Kidney (tissue), 14 donors: ENCODE data around the gene DROSHA. TPM values are rescaled to one million over a fixed set of nuclear protein-coding genes. Genes with fewer than 3 reads are reported as not detected.

Experiments used
- DNase-seq, 5 donors: peaks; one replicate each; pipeline ENCODE4 v3.0.0-alpha.2; 2013 to 2020
- FAIRE-seq: peaks from 2 replicates; lab custom pipeline; 2012; peaks lifted over from hg19 to GRCh38; lab: Jason Lieb, UNC
- H3K27ac ChIP-seq, 2 donors: one replicate each; pipeline ENCODE4 v1.7.0; 2013; ENCODE audit warnings: low read depth in 2 of 2, low read length in 2 of 2, inconsistent platforms in 1 of 2
- H3K27me3 ChIP-seq: one replicate; pipeline ENCODE4 v1.7.1; 2013; ENCODE audit warnings: low read length, inconsistent platforms; ENCODE audit not compliant: control insufficient read depth, insufficient read depth
- H3K36me3 ChIP-seq, 3 donors: one replicate each; pipeline versions ENCODE4 v1.7.0 to v1.7.1; 2013; ENCODE audit warnings: low read length in 3 of 3, control low read depth in 1 of 3, inconsistent platforms in 1 of 3; ENCODE audit not compliant: insufficient read depth in 3 of 3, control insufficient read depth in 2 of 3
- H3K4me1 ChIP-seq, 3 donors: one replicate each; pipeline versions ENCODE4 v1.7.0 to v1.7.1; 2013; ENCODE audit warnings: low read length in 3 of 3, inconsistent platforms in 1 of 3, low read depth in 1 of 3; ENCODE audit not compliant: control insufficient read depth in 2 of 3, insufficient read depth in 2 of 3
- H3K4me3 ChIP-seq, 3 donors: one replicate each; pipeline versions ENCODE4 v1.7.0 to v1.8.1; 2013; ENCODE audit warnings: low read length in 3 of 3, control low read depth in 1 of 3, inconsistent platforms in 1 of 3
- H3K9ac ChIP-seq, 3 donors: one replicate each; pipeline versions ENCODE4 v1.7.0 to v1.7.1; 2013; ENCODE audit warnings: low read length in 3 of 3, control low read depth in 1 of 3, inconsistent platforms in 1 of 3
- H3K9me3 ChIP-seq, 3 donors: one replicate each; pipeline versions ENCODE4 v1.7.0 to v1.7.1; 2013; ENCODE audit warnings: low read length in 3 of 3, control low read depth in 1 of 3, inconsistent platforms in 1 of 3; ENCODE audit not compliant: control insufficient read depth in 2 of 3, insufficient read depth in 1 of 3
- intact Hi-C: fragments of 100-400 bp; cut with DNase I; formaldehyde crosslinking; loops from one replicate; pipeline ENCODE4 v1.11.1; 2022
- polyA plus RNA-seq: library from polyadenylated mRNA; stranded (reverse); fragments of 350-450 nt; fragmentation: Illumina TruSeq; extraction: RNeasy Lipid Tissue Mini Kit (QIAGEN cat#74804); gene quantifications from one replicate; pipeline ENCODE4 v1.2.3, GENCODE V29; 2014; ENCODE audit warnings: low read depth, low replicate concordance; ENCODE audit not compliant: insufficient read depth
- total RNA-seq: library from RNA; stranded (reverse); fragmentation: NEBNext Ultra II Directional; extraction: Animal tissue kit (Norgen Biotek cat#: 25700); gene quantifications from one replicate; pipeline ENCODE4 v1.2.1, GENCODE V29; 2021
- TF ChIP-seq, protein P1 (sequence below): IDR thresholded peaks from 3 replicates; pipeline ENCODE4 v1.5.1; 2012; ENCODE audit warnings: mild to moderate bottlenecking, moderate library complexity, borderline replicate concordance; ENCODE audit not compliant: insufficient read depth; ENCODE audit errors: extremely low read depth
- donor health status: control.
- donor health status: control.
- donor health status: control.
- donor health status: control.
- donor health status: control.
- donor health status: DM: yes; HTN: yes; CAD: no.
- donor health status: Normal renal cell carcinoma (clear cell type).

Gene DROSHA
- total and polyA plus RNA-seq, 2 donors from 2014 or later = 39.9 to 51.6 TPM

DNA sequence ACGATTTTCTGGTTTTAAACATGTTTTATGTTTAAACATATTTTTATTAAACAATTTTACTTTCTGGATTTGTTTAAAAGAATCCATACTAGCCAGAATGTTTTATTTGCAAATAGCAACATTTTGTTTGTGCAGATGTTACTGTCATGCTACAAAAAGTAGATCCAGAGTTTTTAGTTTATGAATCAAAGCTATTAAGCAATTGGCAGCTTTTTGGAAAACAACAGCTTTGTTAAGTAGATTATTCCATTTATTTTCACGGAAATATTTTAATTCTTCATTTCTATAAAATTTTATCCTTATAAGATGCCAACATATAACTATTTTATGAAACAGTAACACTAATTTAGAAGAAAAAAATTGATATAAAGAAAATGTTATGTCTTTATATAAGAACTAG is 60.9 kb downstream of the DROSHA start:
- Histone ChIP-seq H3K9ac (no peak overlapping the region), H3K4me1 (no peaks in the 10 kb centered on the region), H3K27ac (no peak overlapping the region), H3K36me3 (peaks cover 3 to 19% (median 6%) of the 10 kb centered on the region in 3 donors), H3K27me3 (no peaks in the 10 kb centered on the region), H3K4me3 (no peak overlapping the region), H3K9me3 (no peaks in the 10 kb centered on the region)
- TF ChIP-seq, protein P1, sequence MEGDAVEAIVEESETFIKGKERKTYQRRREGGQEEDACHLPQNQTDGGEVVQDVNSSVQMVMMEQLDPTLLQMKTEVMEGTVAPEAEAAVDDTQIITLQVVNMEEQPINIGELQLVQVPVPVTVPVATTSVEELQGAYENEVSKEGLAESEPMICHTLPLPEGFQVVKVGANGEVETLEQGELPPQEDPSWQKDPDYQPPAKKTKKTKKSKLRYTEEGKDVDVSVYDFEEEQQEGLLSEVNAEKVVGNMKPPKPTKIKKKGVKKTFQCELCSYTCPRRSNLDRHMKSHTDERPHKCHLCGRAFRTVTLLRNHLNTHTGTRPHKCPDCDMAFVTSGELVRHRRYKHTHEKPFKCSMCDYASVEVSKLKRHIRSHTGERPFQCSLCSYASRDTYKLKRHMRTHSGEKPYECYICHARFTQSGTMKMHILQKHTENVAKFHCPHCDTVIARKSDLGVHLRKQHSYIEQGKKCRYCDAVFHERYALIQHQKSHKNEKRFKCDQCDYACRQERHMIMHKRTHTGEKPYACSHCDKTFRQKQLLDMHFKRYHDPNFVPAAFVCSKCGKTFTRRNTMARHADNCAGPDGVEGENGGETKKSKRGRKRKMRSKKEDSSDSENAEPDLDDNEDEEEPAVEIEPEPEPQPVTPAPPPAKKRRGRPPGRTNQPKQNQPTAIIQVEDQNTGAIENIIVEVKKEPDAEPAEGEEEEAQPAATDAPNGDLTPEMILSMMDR = no peak
- FAIRE-seq (peak; percentile 95), DNase-seq (no peak)
- intact Hi-C loops = no loop called here

DNA sequence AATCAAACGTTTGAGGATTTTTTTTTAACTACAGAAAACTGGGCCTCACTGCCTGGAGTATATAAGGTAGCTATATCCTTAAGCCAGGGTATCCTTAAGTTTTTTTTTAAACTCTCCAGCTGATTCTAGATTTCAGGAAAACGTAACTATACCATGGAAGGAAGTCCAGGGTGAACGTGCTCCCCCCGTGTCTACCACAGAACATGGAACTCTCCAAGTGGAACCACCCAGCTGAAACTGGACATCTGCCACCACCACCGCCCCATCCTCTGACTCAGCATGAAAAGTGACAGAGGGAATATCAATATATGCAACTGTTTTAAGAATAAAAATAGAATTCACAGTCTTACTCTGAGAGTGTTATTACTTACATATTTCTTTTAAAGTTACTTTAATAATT is 61.3 kb downstream of the DROSHA start:
- intact Hi-C loops = no loop called here
- Histone ChIP-seq H3K36me3 (peaks cover 5 to 19% (median 6%) of the 10 kb centered on the region in 3 donors), H3K9me3 (no peaks in the 10 kb centered on the region), H3K4me1 (no peaks in the 10 kb centered on the region), H3K27me3 (no peaks in the 10 kb centered on the region), H3K27ac (no peak overlapping the region), H3K4me3 (no peak overlapping the region), H3K9ac (no peak overlapping the region)
- TF ChIP-seq, protein P1 = no peak
- no peak for FAIRE-seq
- DNase-seq = peak in 1 of 5 donors; percentile 70

DNA sequence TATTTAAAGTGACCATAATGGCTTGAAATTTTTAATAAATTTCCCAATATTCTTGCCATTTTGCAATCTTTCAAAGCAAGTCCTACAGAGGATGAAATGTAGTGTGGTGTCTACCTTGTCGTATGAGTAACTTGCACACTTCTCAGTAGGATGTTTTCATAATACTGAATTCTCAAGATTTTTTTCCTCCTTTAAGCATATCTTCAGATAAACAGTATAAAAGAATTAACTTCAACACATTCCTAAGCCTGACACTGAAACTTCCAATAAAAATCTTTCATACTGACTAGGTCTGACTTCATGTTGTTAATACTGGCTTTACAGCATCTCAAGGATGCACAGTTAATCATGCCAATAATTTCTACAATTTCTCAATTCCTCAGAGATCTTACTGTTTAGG is 62.0 kb downstream of the DROSHA start:
- TF ChIP-seq, protein P1 = no peak
- H3K27me3 ChIP-seq = no peaks in the 10 kb centered on the region
- DNase-seq = no peak
- H3K9ac ChIP-seq = no peak overlapping the region
- peaks cover 5 to 19% (median 9%) of the 10 kb centered on the region in 3 donors for H3K36me3 ChIP-seq
- no peak overlapping the region for H3K4me3 ChIP-seq
- no peak overlapping the region for H3K27ac ChIP-seq
- intact Hi-C loops = no loop called here
- no peak for FAIRE-seq
- no peaks in the 10 kb centered on the region for H3K4me1 ChIP-seq
- no peaks in the 10 kb centered on the region for H3K9me3 ChIP-seq

DNA sequence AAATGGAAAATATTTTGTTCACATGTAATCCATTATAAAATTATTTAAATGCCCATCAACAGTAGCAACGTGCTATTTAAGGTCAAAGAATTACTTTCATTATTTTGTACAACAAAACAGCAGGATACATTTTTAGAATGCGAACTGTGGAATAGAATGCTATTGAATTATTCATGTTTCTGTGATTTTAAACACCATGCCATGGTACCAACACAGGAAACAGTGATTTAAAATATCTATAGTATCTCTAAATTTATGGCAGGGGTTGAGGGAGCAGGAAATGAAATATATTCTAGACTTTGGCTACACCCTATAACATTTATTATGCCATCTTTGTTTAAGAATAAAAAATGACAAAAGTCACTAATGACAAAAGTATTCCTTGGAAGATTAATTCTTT is 62.4 kb downstream of the DROSHA start:
- Histone ChIP-seq H3K36me3 (peaks cover 5 to 19% (median 7%) of the 10 kb centered on the region in 3 donors), H3K9ac (no peak overlapping the region), H3K27ac (no peak overlapping the region), H3K9me3 (no peaks in the 10 kb centered on the region), H3K4me1 (no peaks in the 10 kb centered on the region), H3K4me3 (no peak overlapping the region), H3K27me3 (no peaks in the 10 kb centered on the region)
- intact Hi-C loops = no loop called here
- FAIRE-seq (no peak), DNase-seq (no peak)
- TF ChIP-seq, protein P1 = no peak
